ENCODE results near the gene ACTG2.
"Not testable (repeated sequence)": the region's sequence is repeated elsewhere in the genome, so short reads cannot be mapped to it uniquely, and the experiment has no call there.

The ACTG2 gene

DNA sequence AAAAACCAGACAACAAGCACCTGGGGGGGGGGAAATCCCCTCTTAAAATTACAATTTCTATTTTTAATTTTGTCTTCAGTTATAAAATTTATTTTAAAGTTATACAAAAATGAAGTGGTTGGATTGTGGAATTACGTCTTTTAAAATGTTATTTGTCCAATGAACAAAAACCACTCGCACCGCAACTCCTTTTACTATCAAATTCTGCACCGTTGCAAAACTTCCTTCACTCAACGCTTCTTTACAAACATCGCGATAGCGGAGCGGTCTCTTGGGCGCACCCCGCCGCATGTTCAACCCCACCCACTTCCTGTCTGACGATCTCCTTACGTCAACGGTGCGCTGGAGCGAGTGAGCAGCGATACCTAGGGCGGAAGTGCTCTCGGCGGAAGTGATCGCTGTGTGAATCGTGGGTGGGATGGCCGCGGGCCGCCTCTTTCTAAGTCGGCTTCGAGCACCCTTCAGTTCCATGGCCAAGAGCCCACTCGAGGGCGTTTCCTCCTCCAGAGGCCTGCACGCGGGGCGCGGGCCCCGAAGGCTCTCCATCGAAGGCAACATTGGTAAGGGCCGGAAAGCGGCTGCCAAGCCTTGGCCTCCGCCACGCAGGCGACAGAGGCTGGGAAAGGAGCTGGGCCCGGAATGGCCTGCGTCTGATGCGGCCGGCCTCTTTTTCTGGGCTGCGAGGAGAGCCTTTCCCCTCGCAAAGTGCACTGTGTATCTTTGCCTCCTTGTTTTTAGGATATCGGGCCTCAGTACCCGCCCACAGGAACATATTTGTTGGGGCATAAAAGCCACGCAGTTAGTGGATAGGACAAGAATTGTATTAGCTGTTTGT is 33.9 kb downstream of the ACTG2 start, which contains the start of gene DGUOK:
Gene DGUOK, plus strand, starts transcription at position 388 of the 835 bp plus-strand sequence. Its CDS starts 31 bp downstream, at position 419.
- Mint-ChIP-seq H3K36me3 (ENCODE audit: low read depth) (peaks cover 20% of the 10 kb centered on the region), H3K4me1 (ENCODE audit: low read depth) (peaks cover 51% of the 10 kb centered on the region), H3K4me3 (peak within 1 kb of the TSS; percentile 94), H3K27ac (peak within 1 kb of the TSS; percentile 97), H3K9me3 (no peaks in the 10 kb centered on the region), H3K27me3 (ENCODE audit: low read depth) (no peaks in the 10 kb centered on the region)
- DNase-seq (ENCODE audit: low spot score): peak; percentile 98

DNA sequence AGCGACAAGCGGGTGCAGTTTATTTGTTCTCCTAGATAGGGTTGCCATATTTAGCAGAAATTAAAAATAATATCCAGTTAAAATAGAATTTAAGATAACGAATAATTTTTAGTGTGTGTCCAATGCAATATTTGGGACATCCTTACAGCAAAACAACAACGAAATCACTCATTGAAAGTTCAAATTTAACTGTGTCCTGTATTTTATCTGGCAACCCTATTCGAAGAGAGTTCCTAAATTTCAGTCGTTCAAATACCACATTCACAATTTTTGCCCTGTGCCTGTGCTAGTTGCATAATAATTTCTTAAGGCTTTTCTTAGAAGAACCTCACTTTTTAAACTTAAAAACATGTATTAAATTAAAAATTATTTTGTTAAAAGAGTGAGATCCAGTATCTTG is 34.5 kb downstream of the ACTG2 start:
- Mint-ChIP-seq H3K9me3 (no peaks in the 10 kb centered on the region), H3K4me1 (ENCODE audit: low read depth) (peaks cover 56% of the 10 kb centered on the region), H3K27me3 (ENCODE audit: low read depth) (no peaks in the 10 kb centered on the region), H3K27ac (peak overlapping the region; percentile 97), H3K4me3 (peak overlapping the region; percentile 94), H3K36me3 (ENCODE audit: low read depth) (peaks cover 26% of the 10 kb centered on the region)
- DNase-seq (ENCODE audit: low spot score): no peak

DNA sequence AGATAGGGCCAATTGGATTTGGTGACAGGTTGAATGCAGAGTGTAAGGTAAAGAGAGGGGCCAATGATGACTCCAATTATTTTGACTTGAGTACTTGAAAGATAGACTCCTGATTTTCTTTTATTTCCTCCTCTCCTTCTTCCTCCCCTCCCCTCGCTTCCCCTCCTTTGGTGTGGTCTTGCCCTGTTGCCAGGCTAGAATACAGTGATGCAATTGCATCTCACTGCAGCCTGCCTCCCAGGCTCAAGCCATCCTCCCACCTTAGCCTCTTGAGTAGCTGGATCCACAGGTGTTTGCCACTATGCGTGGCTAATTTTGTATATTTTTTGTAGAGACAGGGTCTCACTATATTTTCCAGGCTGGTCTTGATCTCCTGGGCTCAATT is 36.1 kb downstream of the ACTG2 start:
- Mint-ChIP-seq H3K4me3 (peak overlapping the region; percentile 72), H3K4me1 (ENCODE audit: low read depth) (peaks cover 53% of the 10 kb centered on the region), H3K36me3 (ENCODE audit: low read depth) (peaks cover 35% of the 10 kb centered on the region), H3K9me3 (no peaks in the 10 kb centered on the region), H3K27ac (no peak overlapping the region), H3K27me3 (ENCODE audit: low read depth) (no peaks in the 10 kb centered on the region)
- no peak for DNase-seq (ENCODE audit: low spot score)

DNA sequence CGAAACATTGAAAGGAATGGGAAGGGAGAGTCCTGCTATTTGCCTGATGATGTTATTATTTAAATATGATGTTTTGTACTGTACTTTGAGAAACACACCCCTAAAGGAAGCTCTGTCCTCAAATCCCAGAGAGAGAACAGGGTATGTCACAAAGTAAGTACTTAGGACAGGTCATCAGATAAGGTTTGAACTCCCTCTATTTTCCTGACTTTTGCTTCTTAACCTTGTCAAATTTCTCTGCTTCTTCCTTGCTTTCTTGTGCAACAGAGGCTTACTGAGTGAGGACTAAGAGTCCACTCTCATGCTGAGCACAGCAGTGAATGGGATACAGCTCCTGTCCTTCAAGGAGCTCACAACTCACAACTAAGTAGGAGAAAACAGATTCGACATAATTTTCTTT is 37.6 kb downstream of the ACTG2 start:
- no peak overlapping the region for H3K4me3 Mint-ChIP-seq

DNA sequence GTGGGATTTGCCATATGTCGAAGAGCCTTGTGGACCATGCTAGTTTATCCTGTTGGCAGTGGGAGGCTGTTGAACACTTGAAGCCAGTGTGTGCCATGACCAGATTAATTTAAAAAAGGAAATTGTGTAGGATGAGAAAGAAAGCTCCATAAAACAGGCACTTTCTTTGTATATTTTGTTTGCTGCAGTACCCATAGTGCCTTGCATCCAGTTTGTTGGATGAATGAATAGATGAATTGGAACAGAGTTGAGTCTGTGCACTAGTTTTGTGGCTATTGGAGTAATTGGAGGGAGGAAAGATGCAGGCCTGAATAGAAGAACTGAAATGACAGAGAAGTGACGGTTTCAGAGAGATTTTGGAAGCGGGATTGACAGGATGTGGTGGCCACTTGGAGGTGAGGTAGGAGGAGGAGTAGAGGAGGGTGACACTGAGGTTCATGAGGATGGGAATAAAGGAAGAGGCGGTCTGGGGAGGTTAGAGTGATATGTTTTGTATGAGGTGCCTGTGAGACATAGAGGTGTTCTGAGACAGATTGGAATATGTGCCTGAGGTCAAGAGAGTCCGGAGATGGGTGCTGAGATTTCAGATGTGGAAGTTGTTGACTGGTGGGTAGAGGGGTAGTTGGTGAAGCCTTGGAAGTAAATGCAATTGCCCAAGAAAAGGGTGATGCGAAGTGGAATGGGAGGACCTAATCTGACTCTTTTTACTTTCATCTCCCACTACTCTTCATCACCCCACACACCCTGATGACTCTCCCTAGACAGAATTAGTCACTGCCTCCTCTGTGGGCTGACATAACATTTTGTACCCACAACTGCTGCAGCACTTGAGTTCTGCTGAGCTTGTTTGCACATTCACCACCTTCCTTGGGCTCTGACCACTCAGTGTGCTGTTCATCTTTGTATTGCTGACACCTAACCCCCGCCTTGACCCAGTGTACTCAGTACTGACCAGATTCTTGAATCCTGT is 39.0 kb downstream of the ACTG2 start:
- Mint-ChIP-seq H3K27ac (peak overlapping the region; percentile 68), H3K4me1 (ENCODE audit: low read depth) (peaks cover 53% of the 10 kb centered on the region), H3K9me3 (no peaks in the 10 kb centered on the region), H3K27me3 (ENCODE audit: low read depth) (no peaks in the 10 kb centered on the region), H3K36me3 (ENCODE audit: low read depth) (peaks cover 41% of the 10 kb centered on the region), H3K4me3 (peak overlapping the region; percentile 9)
- DNase-seq (ENCODE audit: low spot score): peak; percentile 73

More for the DNA sequence above, 37.6 kb downstream of the ACTG2 start:
- no peak for DNase-seq (ENCODE audit: low spot score)
- no peak overlapping the region for H3K27ac Mint-ChIP-seq
- H3K27me3 Mint-ChIP-seq (ENCODE audit: low read depth): no peaks in the 10 kb centered on the region
- H3K36me3 Mint-ChIP-seq (ENCODE audit: low read depth): peaks cover 40% of the 10 kb centered on the region
- no peaks in the 10 kb centered on the region for H3K9me3 Mint-ChIP-seq
- peaks cover 53% of the 10 kb centered on the region for H3K4me1 Mint-ChIP-seq (ENCODE audit: low read depth)

DNA sequence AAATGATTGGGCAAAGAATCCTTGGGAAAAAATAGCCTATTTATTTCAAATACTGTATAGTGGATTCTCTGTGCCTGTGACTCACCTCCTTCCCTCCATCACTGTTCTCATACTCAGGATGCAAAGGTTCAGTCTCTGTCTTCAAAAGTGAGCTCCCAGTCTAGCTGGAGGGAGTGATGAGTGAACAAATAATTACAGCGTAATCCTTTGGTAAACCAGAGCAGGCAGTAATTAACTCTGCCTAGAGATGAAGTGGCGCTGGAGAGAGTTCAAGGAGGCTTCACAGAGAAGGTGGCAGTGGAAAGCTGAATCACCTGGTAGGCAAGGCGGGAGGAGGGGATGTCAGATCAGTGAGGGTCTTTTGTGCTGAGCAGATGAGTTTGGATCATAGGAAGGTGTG is 40.4 kb downstream of the ACTG2 start:
- peaks cover 51% of the 10 kb centered on the region for H3K36me3 Mint-ChIP-seq (ENCODE audit: low read depth)
- no peak for DNase-seq (ENCODE audit: low spot score)

DNA sequence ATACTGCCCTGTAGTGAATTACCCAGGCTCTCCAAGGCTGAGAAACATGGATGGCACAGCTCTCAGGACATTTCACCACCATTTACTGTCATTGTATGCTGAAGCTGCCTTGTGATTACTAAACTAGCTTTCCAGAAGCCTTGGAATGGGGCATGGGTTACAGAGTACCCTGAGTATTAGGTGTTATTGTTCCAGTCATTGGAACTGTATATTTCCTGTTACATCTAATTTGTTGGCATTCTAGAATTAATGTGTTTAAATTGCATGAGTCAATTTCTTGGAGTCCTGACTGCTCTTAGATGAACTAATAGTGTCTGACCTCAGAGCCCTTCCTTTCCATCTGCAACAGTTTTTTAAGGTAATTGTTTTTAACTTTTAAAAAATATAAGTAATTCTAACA is 42.8 kb downstream of the ACTG2 start:
- H3K36me3 Mint-ChIP-seq (ENCODE audit: low read depth): peaks cover 47% of the 10 kb centered on the region

More for the DNA sequence above, 40.4 kb downstream of the ACTG2 start:
- Mint-ChIP-seq H3K9me3 (no peaks in the 10 kb centered on the region), H3K4me3 (no peak overlapping the region), H3K27me3 (ENCODE audit: low read depth) (no peaks in the 10 kb centered on the region), H3K27ac (no peak overlapping the region), H3K4me1 (ENCODE audit: low read depth) (peaks cover 61% of the 10 kb centered on the region)

DNA sequence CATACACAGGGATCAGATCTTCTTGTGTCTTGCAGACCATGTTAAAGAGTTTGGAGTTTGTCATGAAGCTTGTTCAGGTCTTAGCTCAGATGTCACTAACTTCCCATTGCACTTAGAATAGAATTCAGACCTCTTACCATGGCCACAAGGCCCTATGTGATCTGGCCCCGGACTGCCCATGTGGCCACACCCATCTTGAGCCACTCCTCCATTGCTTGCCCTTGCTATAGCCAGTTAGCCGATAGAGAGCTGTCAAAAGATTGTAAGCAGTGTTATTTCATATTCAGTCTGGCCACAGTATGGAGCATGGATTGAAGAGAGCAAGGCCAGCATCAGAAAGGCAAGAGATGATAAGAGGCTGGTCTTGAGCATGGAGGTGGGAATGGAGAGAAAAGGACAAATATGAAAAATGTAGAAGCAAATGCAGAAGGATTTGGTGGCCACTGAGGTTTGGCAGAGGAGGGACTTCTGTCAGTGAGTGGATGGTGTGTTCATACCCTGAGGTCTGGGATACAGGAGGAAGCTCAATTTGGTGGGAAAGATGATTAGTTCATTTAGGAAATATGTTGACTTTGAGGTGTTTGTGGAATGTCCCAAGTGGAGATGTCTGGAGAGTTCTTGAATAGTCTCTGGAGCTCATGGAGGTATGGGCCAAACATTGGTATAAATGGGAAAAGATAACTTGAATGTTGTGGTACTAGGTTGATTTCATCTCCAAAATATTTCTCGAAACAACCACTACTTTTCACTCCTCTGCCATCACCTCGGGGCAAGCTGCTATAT is 44.5 kb downstream of the ACTG2 start:
- Mint-ChIP-seq H3K9me3 (no peaks in the 10 kb centered on the region), H3K4me3 (no peak overlapping the region)
- DNase-seq (ENCODE audit: low spot score): no peak

More for the DNA sequence above, 42.8 kb downstream of the ACTG2 start:
- Mint-ChIP-seq H3K4me3 (no peak overlapping the region), H3K9me3 (no peaks in the 10 kb centered on the region), H3K4me1 (ENCODE audit: low read depth) (peaks cover 57% of the 10 kb centered on the region), H3K27ac (no peak overlapping the region), H3K27me3 (ENCODE audit: low read depth) (no peaks in the 10 kb centered on the region)
- no peak for DNase-seq (ENCODE audit: low spot score)

DNA sequence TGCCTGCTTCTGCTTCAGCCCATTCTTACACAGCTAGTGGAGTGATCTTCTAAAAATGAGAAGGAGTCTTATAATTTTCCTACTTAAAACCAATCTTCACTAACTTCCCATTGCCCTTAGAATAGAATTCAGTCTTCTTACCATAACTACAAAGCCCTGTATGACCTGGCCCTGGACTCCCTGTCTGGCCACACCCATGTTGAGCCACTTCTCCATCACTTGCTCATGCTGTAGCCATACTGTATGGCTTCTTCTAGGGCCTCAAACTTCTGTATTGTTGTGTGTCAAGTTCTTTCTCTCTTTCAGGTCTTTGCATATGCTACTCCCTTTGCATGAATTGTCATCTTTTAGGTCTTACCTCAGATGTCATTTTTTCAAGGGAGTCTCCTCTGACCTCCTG is 45.1 kb downstream of the ACTG2 start:
- Mint-ChIP-seq H3K36me3 (ENCODE audit: low read depth) (peaks cover 48% of the 10 kb centered on the region), H3K4me3 (no peak overlapping the region), H3K9me3 (no peaks in the 10 kb centered on the region), H3K27ac (no peak overlapping the region), H3K27me3 (ENCODE audit: low read depth) (no peaks in the 10 kb centered on the region), H3K4me1 (ENCODE audit: low read depth) (peaks cover 48% of the 10 kb centered on the region)
- no peak for DNase-seq (ENCODE audit: low spot score)

More for the DNA sequence above, 44.5 kb downstream of the ACTG2 start:
- Mint-ChIP-seq H3K27ac (no peak overlapping the region), H3K36me3 (ENCODE audit: low read depth) (peaks cover 48% of the 10 kb centered on the region), H3K4me1 (ENCODE audit: low read depth) (peaks cover 49% of the 10 kb centered on the region), H3K27me3 (ENCODE audit: low read depth) (no peaks in the 10 kb centered on the region)

DNA sequence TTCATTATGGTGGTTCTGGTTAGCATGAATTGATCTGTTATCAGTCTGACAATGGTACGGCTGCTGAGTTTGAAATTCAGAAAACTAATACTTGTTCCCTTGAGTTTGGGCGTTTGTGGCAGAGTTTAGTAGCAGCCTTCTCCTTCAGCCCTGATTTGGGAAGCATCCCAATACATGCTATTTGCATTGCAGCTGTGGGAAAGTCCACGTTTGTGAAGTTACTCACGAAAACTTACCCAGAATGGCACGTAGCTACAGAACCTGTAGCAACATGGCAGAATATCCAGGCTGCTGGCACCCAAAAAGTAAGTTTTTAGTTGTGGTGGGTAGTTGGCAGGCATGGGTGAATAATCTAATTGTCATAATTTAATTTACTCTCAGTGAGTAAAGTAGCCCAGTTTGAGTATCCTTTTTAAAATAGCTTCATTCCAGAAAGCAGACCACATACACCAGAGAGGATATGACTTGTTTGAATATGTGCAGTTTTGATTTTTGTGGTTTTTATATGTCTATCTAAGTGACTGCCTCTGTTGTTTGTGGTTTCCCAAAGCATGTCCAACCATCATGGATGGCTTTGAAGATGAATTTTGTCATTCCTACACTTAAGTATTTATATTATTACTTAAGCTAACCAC is 46.0 kb downstream of the ACTG2 start:
- peaks cover 42% of the 10 kb centered on the region for H3K36me3 Mint-ChIP-seq (ENCODE audit: low read depth)

DNA sequence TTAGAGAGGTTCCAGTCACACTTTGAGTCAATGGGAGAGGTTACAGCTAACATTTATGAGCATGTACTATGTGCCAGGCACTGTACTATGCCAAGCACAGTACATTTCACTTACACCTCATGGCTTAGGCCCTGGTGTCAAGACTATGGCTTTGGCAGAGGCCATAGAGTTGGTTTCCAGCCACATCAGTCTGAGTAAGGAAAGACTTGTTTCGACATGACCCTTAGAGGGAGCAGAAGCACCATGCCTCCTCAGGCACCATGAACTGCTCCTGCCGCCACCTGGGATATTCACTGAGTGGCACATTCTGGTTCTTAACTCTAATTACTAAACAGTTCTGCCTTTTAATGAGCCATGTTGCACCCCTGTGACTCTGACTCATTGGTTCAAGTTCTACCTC is 46.6 kb downstream of the ACTG2 start:
- Mint-ChIP-seq H3K4me3 (no peak overlapping the region), H3K27me3 (ENCODE audit: low read depth) (no peaks in the 10 kb centered on the region), H3K27ac (no peak overlapping the region), H3K9me3 (no peaks in the 10 kb centered on the region), H3K4me1 (ENCODE audit: low read depth) (peaks cover 48% of the 10 kb centered on the region), H3K36me3 (ENCODE audit: low read depth) (peaks cover 43% of the 10 kb centered on the region)
- DNase-seq (ENCODE audit: low spot score): no peak

More for the DNA sequence above, 46.0 kb downstream of the ACTG2 start:
- Mint-ChIP-seq H3K27ac (no peak overlapping the region), H3K4me3 (no peak overlapping the region), H3K27me3 (ENCODE audit: low read depth) (no peaks in the 10 kb centered on the region), H3K4me1 (ENCODE audit: low read depth) (peaks cover 46% of the 10 kb centered on the region), H3K9me3 (no peaks in the 10 kb centered on the region)
- DNase-seq (ENCODE audit: low spot score): no peak

DNA sequence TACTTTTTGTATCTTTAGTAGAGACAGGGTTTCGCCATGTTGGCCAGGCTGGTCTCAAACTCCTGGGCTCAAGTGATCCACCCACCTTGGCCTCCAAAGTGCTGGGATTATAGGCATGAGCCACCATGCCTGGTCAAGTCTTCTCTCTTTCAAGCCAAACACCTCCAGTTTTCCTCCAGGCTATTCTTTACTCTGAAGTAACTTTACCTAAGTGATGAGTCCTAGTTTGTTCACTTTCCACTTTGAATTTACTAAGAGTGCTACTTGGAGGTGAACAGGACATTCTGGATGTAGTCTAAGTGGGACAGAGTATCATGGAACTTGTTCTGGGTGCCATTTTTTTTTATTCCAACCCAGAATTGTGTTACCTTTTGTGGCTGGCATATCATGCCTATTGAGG is 47.3 kb downstream of the ACTG2 start:
- H3K9me3 Mint-ChIP-seq; H3K27ac Mint-ChIP-seq; H3K4me3 Mint-ChIP-seq; H3K27me3 Mint-ChIP-seq (ENCODE audit: low read depth); DNase-seq (ENCODE audit: low spot score): not testable (repeated sequence)
- peaks cover 54% of the 10 kb centered on the region for H3K4me1 Mint-ChIP-seq (ENCODE audit: low read depth)
- peaks cover 48% of the 10 kb centered on the region for H3K36me3 Mint-ChIP-seq (ENCODE audit: low read depth)

DNA sequence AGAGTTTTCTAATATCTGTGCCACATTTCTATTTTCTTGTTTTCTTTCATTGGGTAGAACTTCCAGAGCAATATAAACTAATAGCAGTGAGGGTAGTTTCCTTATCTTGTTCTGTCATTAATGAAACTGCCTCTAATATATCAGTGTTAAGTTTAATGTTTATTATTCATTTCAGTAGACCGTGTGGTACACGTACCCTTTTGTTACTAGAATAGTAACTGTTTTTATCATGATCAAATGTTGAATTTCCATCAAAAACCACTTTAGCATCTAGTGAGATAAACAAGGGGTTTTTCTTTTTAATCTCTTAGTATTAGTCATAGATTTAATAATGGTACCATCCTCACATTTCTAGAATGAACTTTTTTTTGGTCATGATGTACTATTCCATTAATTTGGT is 49.9 kb downstream of the ACTG2 start:
- no peaks in the 10 kb centered on the region for H3K9me3 Mint-ChIP-seq
- H3K4me3 Mint-ChIP-seq: no peak overlapping the region
- peaks cover 45% of the 10 kb centered on the region for H3K36me3 Mint-ChIP-seq (ENCODE audit: low read depth)
- no peaks in the 10 kb centered on the region for H3K27me3 Mint-ChIP-seq (ENCODE audit: low read depth)
- H3K27ac Mint-ChIP-seq: no peak overlapping the region
- DNase-seq (ENCODE audit: low spot score): no peak
- H3K4me1 Mint-ChIP-seq (ENCODE audit: low read depth): peaks cover 51% of the 10 kb centered on the region

Measured in T-helper 2 cell treated with Interferon-gamma antibody and Interleukin-4, amounts not matched to agents 5 μg/mL and 100 μg/mL, for 36 hours (primary cell).